Nephron (organoid): Measurements from ENCODE around the gene GPI.
A peak's percentile ranks its signal among the peaks of the same experiment; 100 is the strongest.

Experiments
- H3K27ac Mint-ChIP-seq, 3 experiments: 2 replicates each; pipeline ENCODE4 v1.8.0; 2020; ENCODE audit warnings: mixed read lengths in 3 of 3, mild to moderate bottlenecking in 2 of 3, moderate library complexity in 1 of 3
- H3K27me3 Mint-ChIP-seq: 2 replicates; pipeline ENCODE4 v1.8.0; 2021; ENCODE audit warnings: low read depth, mild to moderate bottlenecking, moderate library complexity, mixed read lengths
- H3K36me3 Mint-ChIP-seq: 2 replicates; pipeline ENCODE4 v1.8.0; 2020; ENCODE audit warnings: low read depth, mixed read lengths
- H3K4me1 Mint-ChIP-seq: 2 replicates; pipeline ENCODE4 v1.8.0; 2020; ENCODE audit warnings: mixed read lengths
- H3K4me3 Mint-ChIP-seq, 3 experiments: 2 replicates each; pipeline ENCODE4 v1.8.0; 2020; ENCODE audit warnings: mild to moderate bottlenecking in 3 of 3, mixed read lengths in 3 of 3, moderate library complexity in 2 of 3
- H3K9me3 Mint-ChIP-seq: 2 replicates; pipeline ENCODE4 v1.8.0; 2020; ENCODE audit warnings: mixed read lengths
- CTCF ChIP-seq, 3 experiments: fragments of 200-600 bp; sonication (generic); IDR thresholded peaks; one replicate each; pipeline ENCODE4 v1.5.0; 2021; ENCODE audit warnings: antibody characterized with exemption in 3 of 3; ENCODE audit not compliant: unreplicated experiment in 3 of 3

GPI gene

GRCh38 chr19:34319785-34320184, 45.2 kb upstream of the GPI start:
- H3K36me3 Mint-ChIP-seq: peaks cover 28% of the 10 kb centered on the region
- no peaks in the 10 kb centered on the region for H3K9me3 Mint-ChIP-seq
- H3K4me1 Mint-ChIP-seq: peaks cover 9% of the 10 kb centered on the region
- H3K27ac Mint-ChIP-seq: no peak overlapping the region
- no peak overlapping the region for H3K4me3 Mint-ChIP-seq
- no peak for TF ChIP-seq CTCF (IDR thresholded peaks at IDR 0.05; ENCODE audit: unreplicated experiment in 3 of 3)
- H3K27me3 Mint-ChIP-seq: no peaks in the 10 kb centered on the region

GRCh38 chr19:34320277-34320676, 44.7 kb upstream of the GPI start:
- H3K27me3 Mint-ChIP-seq: no peaks in the 10 kb centered on the region
- no peak for TF ChIP-seq CTCF (IDR thresholded peaks at IDR 0.05; ENCODE audit: unreplicated experiment in 3 of 3)
- H3K4me3 Mint-ChIP-seq: no peak overlapping the region
- peaks cover 6% of the 10 kb centered on the region for H3K4me1 Mint-ChIP-seq
- H3K36me3 Mint-ChIP-seq: peaks cover 33% of the 10 kb centered on the region
- H3K9me3 Mint-ChIP-seq: no peaks in the 10 kb centered on the region
- peak overlapping the region in 1 of 3 experiments; percentile 62 for H3K27ac Mint-ChIP-seq

- no peak overlapping the region for H3K27ac Mint-ChIP-seq
- H3K4me1 Mint-ChIP-seq: peaks cover 6% of the 10 kb centered on the region
- peaks cover 45% of the 10 kb centered on the region for H3K36me3 Mint-ChIP-seq
- H3K9me3 Mint-ChIP-seq: no peaks in the 10 kb centered on the region
- H3K4me3 Mint-ChIP-seq: no peak overlapping the region
- no peaks in the 10 kb centered on the region for H3K27me3 Mint-ChIP-seq
- no peak for TF ChIP-seq CTCF (IDR thresholded peaks at IDR 0.05; ENCODE audit: unreplicated experiment in 3 of 3)
Observed at GRCh38 chr19:34321735-34322134, 43.3 kb upstream of the GPI start.

GRCh38 chr19:34323433-34324204, 41.4 kb upstream of the GPI start:
- no peak overlapping the region for H3K27ac Mint-ChIP-seq
- peaks cover 57% of the 10 kb centered on the region for H3K36me3 Mint-ChIP-seq
- H3K27me3 Mint-ChIP-seq: no peaks in the 10 kb centered on the region
- H3K9me3 Mint-ChIP-seq: no peaks in the 10 kb centered on the region
- H3K4me1 Mint-ChIP-seq: no peaks in the 10 kb centered on the region
- H3K4me3 Mint-ChIP-seq: no peak overlapping the region
- TF ChIP-seq CTCF (IDR thresholded peaks at IDR 0.05; ENCODE audit: unreplicated experiment in 3 of 3): no peak

- H3K9me3 Mint-ChIP-seq: no peaks in the 10 kb centered on the region
- H3K36me3 Mint-ChIP-seq: peaks cover 63% of the 10 kb centered on the region
- no peak overlapping the region for H3K27ac Mint-ChIP-seq
- no peak overlapping the region for H3K4me3 Mint-ChIP-seq
- no peak for TF ChIP-seq CTCF (IDR thresholded peaks at IDR 0.05; ENCODE audit: unreplicated experiment in 3 of 3)
- H3K27me3 Mint-ChIP-seq: no peaks in the 10 kb centered on the region
- no peaks in the 10 kb centered on the region for H3K4me1 Mint-ChIP-seq
Observed at GRCh38 chr19:34324320-34324719, 40.7 kb upstream of the GPI start.

- Mint-ChIP-seq H3K4me3 (no peak overlapping the region), H3K9me3 (no peaks in the 10 kb centered on the region), H3K27me3 (no peaks in the 10 kb centered on the region), H3K27ac (no peak overlapping the region), H3K36me3 (peaks cover 60% of the 10 kb centered on the region), H3K4me1 (no peaks in the 10 kb centered on the region)
- TF ChIP-seq CTCF (IDR thresholded peaks at IDR 0.05; ENCODE audit: unreplicated experiment in 3 of 3): no peak
Observed at GRCh38 chr19:34325181-34325580, 39.8 kb upstream of the GPI start.
